Thymus (tissue), 11 donors: Measurements from ENCODE around the gene PCDH9. TPM values are rescaled to one million over a fixed set of nuclear protein-coding genes. Genes with fewer than 3 reads are reported as not detected.

Experiments
- DNase-seq, 9 donors: peaks; one replicate each; pipeline ENCODE4 v3.0.0-alpha.2; 2013; ENCODE audit warnings: low spot score in 9 of 9, low read depth in 6 of 9, missing footprints in 1 of 9
- H3K27ac ChIP-seq, 2 donors: one replicate each; pipeline ENCODE4 v1.5.1; 2013; ENCODE audit warnings: control low read depth in 1 of 2, low read depth in 1 of 2, low read length in 1 of 2, mild to moderate bottlenecking in 1 of 2, moderate library complexity in 1 of 2
- H3K27me3 ChIP-seq, 2 donors: one replicate each; pipeline ENCODE4 v1.5.1; 2013; ENCODE audit warnings: low read length in 1 of 2; ENCODE audit not compliant: control insufficient read depth in 2 of 2, insufficient read depth in 1 of 2
- H3K36me3 ChIP-seq, 2 donors: one replicate each; pipeline ENCODE4 v1.5.1; 2013; ENCODE audit warnings: low read length in 1 of 2, mild to moderate bottlenecking in 1 of 2, moderate library complexity in 1 of 2; ENCODE audit not compliant: control insufficient read depth in 2 of 2, insufficient read depth in 2 of 2
- H3K4me1 ChIP-seq, 2 donors: one replicate each; pipeline ENCODE4 v1.5.1; 2013; ENCODE audit warnings: low read length in 2 of 2; ENCODE audit not compliant: control insufficient read depth in 2 of 2, insufficient read depth in 2 of 2
- H3K4me3 ChIP-seq, 2 donors: one replicate each; pipeline ENCODE4 v1.5.1; 2013; ENCODE audit warnings: low read length in 2 of 2, control low read depth in 1 of 2, mild to moderate bottlenecking in 1 of 2
- H3K9me3 ChIP-seq, 2 donors: one replicate each; pipeline ENCODE4 v1.5.1; 2013; ENCODE audit warnings: low read length in 1 of 2, mild to moderate bottlenecking in 1 of 2; ENCODE audit not compliant: control insufficient read depth in 2 of 2, insufficient read depth in 1 of 2
- WGBS: extraction: QIAGEN DNeasy Blood & Tissue Kit; methylation state at CpG from one replicate; pipeline ENCODE4 v1.1.7; 2013; 5-methylcytosine and 5-hydroxymethylcytosine counted together
- polyA plus RNA-seq: library from polyadenylated mRNA; stranded (reverse); fragments of 200-250 nt; gene quantifications from one replicate; pipeline ENCODE4 v1.2.3, GENCODE V29; 2013
- total RNA-seq: library from RNA; stranded (reverse); fragments of 120-200 nt; gene quantifications from one replicate; pipeline ENCODE4 v1.2.4, GENCODE V29; 2013
- donor health status: healthy.

Gene PCDH9
- total and polyA plus RNA-seq, 2 donors = 0.82 to 5.0 TPM

- H3K9me3 ChIP-seq = no peaks in the 10 kb centered on the region
- no peak for DNase-seq
- 94% methylated on average over 2 of the region's 2 CpGs for WGBS
These were observed 876.5 kb downstream of the PCDH9 start for GRCh38 chr13:66353664-66354063.

GRCh38 chr13:66349966-66350365 lies 880.2 kb downstream of the PCDH9 start:
- no peak for DNase-seq
- H3K27ac ChIP-seq = no peak overlapping the region
- H3K4me3 ChIP-seq = no peak overlapping the region
- 94% methylated on average over 2 of the region's 2 CpGs for WGBS
- H3K4me1 ChIP-seq = no peaks in the 10 kb centered on the region
- H3K27me3 ChIP-seq = no peaks in the 10 kb centered on the region
- H3K36me3 ChIP-seq = no peaks in the 10 kb centered on the region
- H3K9me3 ChIP-seq = no peaks in the 10 kb centered on the region

More at GRCh38 chr13:66353664-66354063, 876.5 kb downstream of the PCDH9 start:
- H3K4me3 ChIP-seq = no peak overlapping the region
- H3K36me3 ChIP-seq = no peaks in the 10 kb centered on the region
- H3K4me1 ChIP-seq = no peaks in the 10 kb centered on the region
- H3K27me3 ChIP-seq = no peaks in the 10 kb centered on the region
- no peak overlapping the region for H3K27ac ChIP-seq

- WGBS = 92% methylated on average over 5 of the region's 5 CpGs
- Histone ChIP-seq H3K27ac (no peak overlapping the region), H3K27me3 (no peaks in the 10 kb centered on the region), H3K36me3 (no peaks in the 10 kb centered on the region), H3K4me1 (no peaks in the 10 kb centered on the region), H3K4me3 (no peak overlapping the region), H3K9me3 (no peaks in the 10 kb centered on the region)
- DNase-seq = no peak
These were observed 881.1 kb downstream of the PCDH9 start for GRCh38 chr13:66348745-66349690.

GRCh38 chr13:66347486-66348117 lies 882.5 kb downstream of the PCDH9 start:
- no peak overlapping the region for H3K27ac ChIP-seq
- H3K27me3 ChIP-seq = no peaks in the 10 kb centered on the region
- no peak overlapping the region for H3K4me3 ChIP-seq
- H3K4me1 ChIP-seq = no peaks in the 10 kb centered on the region
- DNase-seq = no peak
- H3K9me3 ChIP-seq = no peaks in the 10 kb centered on the region
- 91% methylated on average over 4 of the region's 4 CpGs for WGBS
- H3K36me3 ChIP-seq = no peaks in the 10 kb centered on the region

GRCh38 chr13:66345971-66346370 lies 884.2 kb downstream of the PCDH9 start:
- H3K4me3 ChIP-seq = no peak overlapping the region
- no peaks in the 10 kb centered on the region for H3K27me3 ChIP-seq
- no peaks in the 10 kb centered on the region for H3K4me1 ChIP-seq
- H3K27ac ChIP-seq = no peak overlapping the region
- H3K36me3 ChIP-seq = no peaks in the 10 kb centered on the region
- WGBS = 95% methylated on average over 8 of the region's 8 CpGs
- DNase-seq = no peak
- H3K9me3 ChIP-seq = no peaks in the 10 kb centered on the region

- no peak overlapping the region for H3K4me3 ChIP-seq
- no peaks in the 10 kb centered on the region for H3K9me3 ChIP-seq
- no peaks in the 10 kb centered on the region for H3K36me3 ChIP-seq
- H3K27ac ChIP-seq = no peak overlapping the region
- no peaks in the 10 kb centered on the region for H3K4me1 ChIP-seq
- WGBS = 95% methylated on average over 6 of the region's 6 CpGs
- H3K27me3 ChIP-seq = no peaks in the 10 kb centered on the region
- DNase-seq = no peak
These were observed 884.7 kb downstream of the PCDH9 start for GRCh38 chr13:66345518-66345810.

GRCh38 chr13:66344805-66345517 lies 885.2 kb downstream of the PCDH9 start:
- Histone ChIP-seq H3K27ac (no peak overlapping the region), H3K36me3 (no peaks in the 10 kb centered on the region), H3K4me1 (no peaks in the 10 kb centered on the region), H3K4me3 (no peak overlapping the region), H3K27me3 (no peaks in the 10 kb centered on the region), H3K9me3 (no peaks in the 10 kb centered on the region)
- DNase-seq = no peak
- WGBS = 96% methylated on average over 4 of the region's 4 CpGs

GRCh38 chr13:66343224-66343828 lies 886.8 kb downstream of the PCDH9 start:
- WGBS = 94% methylated on average over 9 of the region's 9 CpGs

More at GRCh38 chr13:66343224-66343828, 886.8 kb downstream of the PCDH9 start:
- Histone ChIP-seq H3K4me3 (no peak overlapping the region), H3K9me3 (no peaks in the 10 kb centered on the region), H3K4me1 (no peaks in the 10 kb centered on the region), H3K36me3 (no peaks in the 10 kb centered on the region), H3K27ac (no peak overlapping the region), H3K27me3 (no peaks in the 10 kb centered on the region)
- DNase-seq = no peak
